Measurements from ENCODE around the gene GPR157. TPM values are rescaled to one million over a fixed set of nuclear protein-coding genes. Genes with fewer than 3 reads are reported as not detected.

Gene GPR157, protein sequence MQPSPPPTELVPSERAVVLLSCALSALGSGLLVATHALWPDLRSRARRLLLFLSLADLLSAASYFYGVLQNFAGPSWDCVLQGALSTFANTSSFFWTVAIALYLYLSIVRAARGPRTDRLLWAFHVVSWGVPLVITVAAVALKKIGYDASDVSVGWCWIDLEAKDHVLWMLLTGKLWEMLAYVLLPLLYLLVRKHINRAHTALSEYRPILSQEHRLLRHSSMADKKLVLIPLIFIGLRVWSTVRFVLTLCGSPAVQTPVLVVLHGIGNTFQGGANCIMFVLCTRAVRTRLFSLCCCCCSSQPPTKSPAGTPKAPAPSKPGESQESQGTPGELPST
- 22.6 and 27.6 TPM in 2 replicates for total RNA-seq (2013; cell fraction: nucleolus; rRNA removed)
- total RNA-seq (2014; rRNA removed) (4.7 and 15.9 TPM in 2 replicates), total RNA-seq (2014; rRNA removed; fragmentation: Illumina TruSeq; extraction: Trizol) (2.8 and 5.0 TPM in 2 replicates), total RNA-seq (2021) (10.1 and 12.2 TPM in 2 replicates), polyA plus RNA-seq (2011; rRNA removed) (1.3 and 3.7 TPM in 2 replicates), polyA plus RNA-seq (2014; fragmentation: Illumina TruSeq; extraction: Trizol) (2.5 and 2.8 TPM in 2 replicates), polyA plus RNA-seq (2014; fragmentation: Nextera tagmentation; extraction: Ambion mirVana) (1 to 10 TPM in 1 of 2 experiments, under 1 TPM in 1; 0.66 to 1.1 TPM), polyA plus RNA-seq (2014; rRNA removed) (2.6 and 3.2 TPM in 2 replicates), polyA plus RNA-seq (2016; fragmentation: Nextera tagmentation; extraction: Ambion mirVana) (1 to 10 TPM in 1 of 2 experiments, under 1 TPM in 1; 0.86 to 2.9 TPM), polyA minus RNA-seq (2011; rRNA and poly(A)+ RNA removed) (2.6 and 8.1 TPM in 2 replicates), Bru-seq, nascent RNA (percentile 61 among the genes with signal in this experiment), BruChase-seq, experiment 1, labeled RNA remaining after a 6-hour chase (percentile 69 among the genes with signal in this experiment), BruChase-seq, experiment 2, labeled RNA remaining after a 2-hour chase (percentile 65 among the genes with signal in this experiment)
- 1.5 TPM for polyA plus RNA-seq (2011; ENCODE audit: low read depth)
- 1.8 and 2.0 TPM in 2 replicates for polyA plus RNA-seq (2011; cell fraction: cytosol; rRNA removed)
- 1.9 and 2.3 TPM in 2 replicates for polyA plus RNA-seq (2011; cell fraction: nucleus; rRNA removed)
- polyA plus RNA-seq (2012), result 11.4 and 13.6 TPM in 2 replicates
- polyA minus RNA-seq (2011; cell fraction: cytosol; rRNA and poly(A)+ RNA removed), result 1.2 and 1.8 TPM in 2 replicates
- 0.85 and 3.2 TPM in 2 replicates for polyA minus RNA-seq (2011; cell fraction: nucleus; rRNA and poly(A)+ RNA removed)
- long read RNA-seq, experiment 1, result 0 reads
- long read RNA-seq, experiment 2, result 0 reads

DNA sequence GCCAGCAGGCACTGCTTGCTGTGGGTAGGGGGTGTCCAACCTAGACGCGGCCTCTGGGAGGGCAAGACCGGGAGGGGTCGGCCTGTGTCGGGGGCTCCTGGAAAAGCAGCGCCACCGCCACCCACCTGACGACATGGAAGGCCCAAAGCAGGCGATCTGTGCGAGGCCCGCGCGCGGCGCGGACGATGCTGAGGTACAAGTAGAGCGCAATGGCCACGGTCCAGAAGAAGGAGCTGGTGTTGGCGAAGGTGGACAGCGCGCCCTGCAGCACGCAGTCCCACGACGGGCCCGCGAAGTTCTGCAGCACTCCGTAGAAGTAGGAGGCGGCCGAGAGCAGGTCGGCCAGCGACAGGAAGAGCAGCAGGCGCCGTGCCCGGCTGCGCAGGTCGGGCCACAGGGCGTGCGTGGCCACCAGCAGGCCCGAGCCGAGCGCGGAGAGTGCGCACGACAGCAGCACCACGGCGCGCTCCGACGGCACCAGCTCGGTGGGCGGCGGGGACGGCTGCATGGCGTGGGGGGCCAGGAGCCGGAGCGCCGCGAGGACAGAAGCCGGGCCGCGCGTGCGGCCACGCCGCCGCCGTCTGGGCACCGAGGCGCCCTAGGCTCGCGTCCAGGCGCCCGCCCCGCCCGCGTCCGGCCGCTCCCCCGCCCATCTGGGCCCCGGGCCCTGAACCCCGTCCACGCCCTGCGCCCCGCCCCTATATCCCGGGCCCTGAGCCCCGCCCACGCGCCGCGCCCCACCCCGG is at the start of gene GPR157:
TSS of gene GPR157 (minus strand) at position 583 of the 746 bp plus-strand sequence. CDS start at position 508, 75 bp downstream.
- H3K27me3 ChIP-seq (replicated peaks in 1 of 2; ENCODE audit: control insufficient read depth in 2 of 2, insufficient read depth in 2 of 2, low read length in 1 of 2), result no peaks in the 10 kb centered on the region
- intact Hi-C loops (cut with micrococcal nuclease; ENCODE audit: unreplicated experiment), result loop anchor here (5.0 kb wide), 2 partner anchors 34 to 54 kb away; no protein-coding TSS in a partner anchor
- no peak for FAIRE-seq
- no TSS peak for BruUV-seq (replicated peaks)
- WGBS (ENCODE audit: insufficient coverage, insufficient replicate concordance, low lambda C conversion rate, missing lambda C conversion rate), result 14% methylated on average over 43 of the region's 92 CpGs
- H3K79me2 ChIP-seq (ENCODE audit: control insufficient read depth, insufficient read depth, low read length), result peaks cover 3% of the 10 kb centered on the region
- H3K27ac ChIP-seq (ENCODE audit: control insufficient read depth, insufficient read depth), result peak within 1 kb of the TSS; percentile 23
- H3K9me3 ChIP-seq (replicated peaks; ENCODE audit: control insufficient read depth, insufficient read depth, low read length), result no peaks in the 10 kb centered on the region; the same call in 2 of the 3 replicates
- H2AFZ ChIP-seq (ENCODE audit: control insufficient read depth, low read depth, low read length), result peak within 1 kb of the TSS; percentile 92
- H3K4me3 ChIP-seq, result peak within 1 kb of the TSS; percentile 85
- ChIA-PET POLR2A (interaction anchor here (0.6 to 2.7 kb wide), 7 partner anchors 8 to 457 kb away, joined by 3 to 19 read pairs (median 3); no protein-coding TSS in a partner anchor), RAD21 (ENCODE audit: unreplicated experiment) (interaction anchor here (0.5 to 2.3 kb wide), 12 partner anchors 7 to 475 kb away, joined by 3 to 14 read pairs (median 5); no protein-coding TSS in a partner anchor), CTCF (interaction anchor here (1.3 to 5.1 kb wide), 8 partner anchors 7 to 105 kb away, joined by 3 to 47 read pairs (median 6); partner anchors contain the start of gene H6PD), SMC1A (ENCODE audit: uncharacterized antibody, unreplicated experiment) (interaction anchor here (1.2 to 3.1 kb wide), 6 partner anchors 8 to 113 kb away, joined by 4 to 23 read pairs (median 6); no protein-coding TSS in a partner anchor)
- ATAC-seq, result peak; percentile 81
- H3K36me3 ChIP-seq (ENCODE audit: control insufficient read depth in 2 of 2, insufficient read depth in 2 of 2, low read length in 1 of 2), result no peaks in the 10 kb centered on the region
- peak within 1 kb of the TSS; percentile 98 for H3K4me2 ChIP-seq (ENCODE audit: control insufficient read depth, insufficient read depth)
- peaks cover 28% of the 10 kb centered on the region for H3K4me1 ChIP-seq (ENCODE audit: control insufficient read depth, insufficient read depth, low read length)
- DNase-seq (ENCODE audit: low read depth, low spot score), result no peak
- no peaks in the 10 kb centered on the region for H4K20me1 ChIP-seq (ENCODE audit: control insufficient read depth, insufficient read depth)
- peak within 1 kb of the TSS; percentile 45 for H3K9ac ChIP-seq (ENCODE audit: control insufficient read depth, insufficient read depth, low read length)
- in situ Hi-C loops (cut with MboI), result no loop called here
- TF ChIP-seq TCF3 (IDR thresholded peaks at IDR 0.05; ENCODE audit: borderline replicate concordance, insufficient read depth, low read depth, low read length) (0 out of 2 replicates have a peak, but pooled peaks have one; percentile 32), EP300 (IDR thresholded peaks at IDR 0.05; ENCODE audit: borderline replicate concordance in 1 of 2, control insufficient read depth in 1 of 2, low read depth in 2 of 2, low read length in 2 of 2) (no peak), SP1 (IDR thresholded peaks at IDR 0.05; ENCODE audit: low read depth, low read length) (peak; percentile 6), NR2F1 (conservative IDR thresholded peaks at IDR 0.05) (peak; percentile 49), IKZF1 (conservative IDR thresholded peaks at IDR 0.05) (peak; percentile 92), BACH1 (IDR thresholded peaks at IDR 0.05; ENCODE audit: borderline replicate concordance) (peak; percentile 67), NFIC (IDR thresholded peaks at IDR 0.05; ENCODE audit: low read depth, low read length) (no peak), JUNB (IDR thresholded peaks at IDR 0.05) (no peak), BRCA1 (IDR thresholded peaks at IDR 0.05; ENCODE audit: low read depth, low read length) (no peak), FOXM1 (IDR thresholded peaks at IDR 0.05; ENCODE audit: low read depth, low read length) (no peak), POLR2A (IDR thresholded peaks at IDR 0.05; ENCODE audit: low read depth, low read length) (peak; percentile 31; the same call in 1 of the 2 replicates), IRF4 (IDR thresholded peaks at IDR 0.05; ENCODE audit: low read depth, low read length) (no peak), HDAC6 (IDR thresholded peaks at IDR 0.05; ENCODE audit: unreplicated experiment) (peak; percentile 88), CBX3 (IDR thresholded peaks at IDR 0.05; ENCODE audit: borderline replicate concordance, low read depth) (no peak)
- TF ChIP-seq, protein P1, sequence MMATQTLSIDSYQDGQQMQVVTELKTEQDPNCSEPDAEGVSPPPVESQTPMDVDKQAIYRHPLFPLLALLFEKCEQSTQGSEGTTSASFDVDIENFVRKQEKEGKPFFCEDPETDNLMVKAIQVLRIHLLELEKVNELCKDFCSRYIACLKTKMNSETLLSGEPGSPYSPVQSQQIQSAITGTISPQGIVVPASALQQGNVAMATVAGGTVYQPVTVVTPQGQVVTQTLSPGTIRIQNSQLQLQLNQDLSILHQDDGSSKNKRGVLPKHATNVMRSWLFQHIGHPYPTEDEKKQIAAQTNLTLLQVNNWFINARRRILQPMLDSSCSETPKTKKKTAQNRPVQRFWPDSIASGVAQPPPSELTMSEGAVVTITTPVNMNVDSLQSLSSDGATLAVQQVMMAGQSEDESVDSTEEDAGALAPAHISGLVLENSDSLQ (IDR thresholded peaks at IDR 0.05), result 0 out of 2 replicates have a peak, but pooled peaks have one; percentile 13
- TF ChIP-seq, protein P2, sequence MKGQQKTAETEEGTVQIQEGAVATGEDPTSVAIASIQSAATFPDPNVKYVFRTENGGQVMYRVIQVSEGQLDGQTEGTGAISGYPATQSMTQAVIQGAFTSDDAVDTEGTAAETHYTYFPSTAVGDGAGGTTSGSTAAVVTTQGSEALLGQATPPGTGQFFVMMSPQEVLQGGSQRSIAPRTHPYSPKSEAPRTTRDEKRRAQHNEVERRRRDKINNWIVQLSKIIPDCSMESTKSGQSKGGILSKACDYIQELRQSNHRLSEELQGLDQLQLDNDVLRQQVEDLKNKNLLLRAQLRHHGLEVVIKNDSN (IDR thresholded peaks at IDR 0.05; ENCODE audit: borderline replicate concordance, extremely low read length, insufficient read depth, low read depth, low read length), result no peak
